ENCODE measurements around the gene RGL3. TPM values are rescaled to one million over a fixed set of nuclear protein-coding genes. Genes with fewer than 3 reads are reported as not detected.
"Not testable (repeated sequence)": the region's sequence is repeated elsewhere in the genome, so short reads cannot be mapped to it uniquely, and the experiment has no call there.

Gene RGL3
- total RNA-seq, 1 donor from 2014 or later, result 0.33 TPM

GRCh38 chr19:11414544-11414943 lies 4.6 kb downstream of the RGL3 start:
- TF ChIP-seq CTCF (IDR thresholded peaks at IDR 0.05), result no peak
- Mint-ChIP-seq H3K36me3 (ENCODE audit: low read depth) (no peaks in the 10 kb centered on the region), H3K4me1 (peaks cover 13% of the 10 kb centered on the region), H3K27me3 (peaks cover 5% of the 10 kb centered on the region), H3K4me3 (no peak overlapping the region), H3K27ac (no peak overlapping the region), H3K9me3 (no peaks in the 10 kb centered on the region)
- DNase-seq (no peak), ATAC-seq (ENCODE audit: low read depth) (no peak)
- ChIA-PET POLR2A (no interaction called here), CTCF (no interaction called here)
- intact Hi-C loops (cut with micrococcal nuclease), result no loop called here

GRCh38 chr19:11410682-11411081 lies 8.4 kb downstream of the RGL3 start:
- no peak for TF ChIP-seq CTCF (IDR thresholded peaks at IDR 0.05)
- POLR2A ChIA-PET, result no interaction called here
- Mint-ChIP-seq H3K4me1 (peaks cover 5% of the 10 kb centered on the region), H3K27ac (no peak overlapping the region), H3K4me3 (no peak overlapping the region), H3K27me3 (peaks cover 7% of the 10 kb centered on the region), H3K36me3 (ENCODE audit: low read depth) (no peaks in the 10 kb centered on the region), H3K9me3 (no peaks in the 10 kb centered on the region)
- intact Hi-C loops (cut with micrococcal nuclease), result no loop called here
- CTCF ChIA-PET, result no interaction called here
- ATAC-seq (ENCODE audit: low read depth) (no peak), DNase-seq (no peak)

GRCh38 chr19:11408591-11408990 lies 10.5 kb downstream of the RGL3 start:
- no peaks in the 10 kb centered on the region for H3K9me3 Mint-ChIP-seq
- H3K36me3 Mint-ChIP-seq (ENCODE audit: low read depth), result no peaks in the 10 kb centered on the region
- ATAC-seq (ENCODE audit: low read depth) (no peak), DNase-seq (no peak)
- intact Hi-C loops (cut with micrococcal nuclease), result no loop called here
- TF ChIP-seq CTCF (IDR thresholded peaks at IDR 0.05), result no peak
- peaks cover 5% of the 10 kb centered on the region for H3K4me1 Mint-ChIP-seq
- H3K4me3 Mint-ChIP-seq, result no peak overlapping the region
- H3K27me3 Mint-ChIP-seq, result peaks cover 7% of the 10 kb centered on the region
- no peak overlapping the region for H3K27ac Mint-ChIP-seq
- POLR2A ChIA-PET, result no interaction called here
- CTCF ChIA-PET, result no interaction called here

- POLR2A ChIA-PET, result interaction anchor here (0.5 to 0.9 kb wide), 3 partner anchors 30 to 32 kb away, joined by 3 to 4 read pairs (median 3); partner anchors contain the start of gene SWSAP1
- CTCF ChIA-PET, result interaction anchor here (0.6 to 1.8 kb wide), 5 partner anchors 14 to 111 kb away, joined by 3 to 7 read pairs (median 3); partner anchors contain the start of gene TSPAN16
- not testable (repeated sequence) for H3K9me3 Mint-ChIP-seq; H3K36me3 Mint-ChIP-seq (ENCODE audit: low read depth); DNase-seq; H3K4me3 Mint-ChIP-seq; H3K4me1 Mint-ChIP-seq; H3K27ac Mint-ChIP-seq; H3K27me3 Mint-ChIP-seq; ATAC-seq (ENCODE audit: low read depth)
- intact Hi-C loops (cut with micrococcal nuclease), result loop anchor here (1.0 kb wide), 2 partner anchors 25 to 113 kb away; no protein-coding TSS in a partner anchor
Measured at GRCh38 chr19:11406703-11407236, 12.3 kb downstream of the RGL3 start.

- H3K4me1 Mint-ChIP-seq, result peaks cover 5% of the 10 kb centered on the region
Measured at GRCh38 chr19:11405846-11406643, 13.1 kb downstream of the RGL3 start.

More at GRCh38 chr19:11405846-11406643, 13.1 kb downstream of the RGL3 start:
- TF ChIP-seq CTCF (IDR thresholded peaks at IDR 0.05), result no peak
- Mint-ChIP-seq H3K4me3 (no peak overlapping the region), H3K27ac (no peak overlapping the region), H3K36me3 (ENCODE audit: low read depth) (no peaks in the 10 kb centered on the region), H3K27me3 (peaks cover 7% of the 10 kb centered on the region), H3K9me3 (no peaks in the 10 kb centered on the region)
- DNase-seq (peak; percentile 32), ATAC-seq (ENCODE audit: low read depth) (peak; percentile 56)
- ChIA-PET CTCF (interaction anchor here (0.6 to 1.8 kb wide), 6 partner anchors 21 to 111 kb away, joined by 3 to 7 read pairs (median 3); partner anchors contain the start of gene TSPAN16), POLR2A (interaction anchor here (0.5 to 0.8 kb wide), 2 partner anchors 29 to 31 kb away, joined by 3 read pairs; no protein-coding TSS in a partner anchor)
- intact Hi-C loops (cut with micrococcal nuclease), result loop anchor here (1.0 kb wide), 2 partner anchors 25 to 113 kb away; no protein-coding TSS in a partner anchor

All from activated B cell treated with CpG ODN at 0.5 μM for 24 hours (primary cell).